GM23338 (cell line): ENCODE measurements around the gene FOXP1. TPM values are rescaled to one million over a fixed set of nuclear protein-coding genes. Genes with fewer than 3 reads are reported as not detected.

Source experiments
- ATAC-seq: fragments of 200-7000 bp; cut with Tn5 transposase; 3 replicates; pipeline ENCODE4 v1.9.1; 2020
- DNase-seq: peaks from one replicate; pipeline ENCODE4 v3.0.0-alpha.2; 2015; ENCODE audit warnings: low spot score
- H2AFZ ChIP-seq: fragments of 200-600 bp; sonication (generic); 2 replicates; pipeline ENCODE4 v1.8.0; 2016; ENCODE audit warnings: antibody characterized with exemption, mild to moderate bottlenecking, moderate library complexity
- H3F3A ChIP-seq: fragments of 200-600 bp; sonication (generic); replicated peaks from 2 replicates; pipeline ENCODE4 v1.8.0; 2017; ENCODE audit warnings: antibody characterized with exemption, mixed run types, low read depth
- H3K27ac ChIP-seq: fragments of 200-600 bp; sonication (generic); 2 replicates; pipeline ENCODE4 v1.6.1; 2016; ENCODE audit warnings: low read depth
- H3K27me3 ChIP-seq: fragments of 200-600 bp; sonication (generic); 2 replicates; pipeline ENCODE4 v1.8.0; 2016; ENCODE audit warnings: mild to moderate bottlenecking, mixed run types, moderate library complexity; ENCODE audit not compliant: insufficient read depth
- H3K36me3 ChIP-seq: fragments of 200-600 bp; sonication (generic); 2 replicates; pipeline ENCODE4 v1.8.0; 2016; ENCODE audit warnings: mild to moderate bottlenecking; ENCODE audit not compliant: insufficient read depth
- H3K4me1 ChIP-seq: fragments of 200-600 bp; sonication (generic); 2 replicates; pipeline ENCODE4 v1.8.0; 2016; ENCODE audit warnings: mild to moderate bottlenecking, moderate library complexity; ENCODE audit not compliant: insufficient read depth
- H3K4me2 ChIP-seq: fragments of 200-600 bp; sonication (generic); 2 replicates; pipeline ENCODE4 v1.7.1; 2017; ENCODE audit warnings: mixed run types
- H3K4me3 ChIP-seq: fragments of 200-600 bp; sonication (generic); 2 replicates; pipeline ENCODE4 v1.6.1; 2016; ENCODE audit warnings: mixed run types
- H3K79me2 ChIP-seq: fragments of 200-600 bp; sonication (generic); replicated peaks from 2 replicates; pipeline ENCODE4 v1.8.0; 2017; ENCODE audit warnings: mild to moderate bottlenecking; ENCODE audit not compliant: insufficient read depth
- H3K9me2 ChIP-seq: fragments of 200-600 bp; sonication (generic); 2 replicates; pipeline ENCODE4 v1.8.0; 2017; ENCODE audit not compliant: insufficient read depth
- H4K20me1 ChIP-seq: fragments of 200-600 bp; sonication (generic); replicated peaks from 2 replicates; pipeline ENCODE4 v1.8.0; 2017; ENCODE audit warnings: mild to moderate bottlenecking; ENCODE audit not compliant: insufficient read depth
- H3K27ac Mint-ChIP-seq: 2 replicates; pipeline ENCODE4 v1.8.0; 2020; ENCODE audit warnings: inconsistent platforms, mild to moderate bottlenecking, moderate library complexity, mixed read lengths
- H3K27me3 Mint-ChIP-seq: 3 replicates; pipeline ENCODE4 v1.8.0; 2022; ENCODE audit warnings: low read depth, mild to moderate bottlenecking, moderate library complexity, mixed read lengths, inconsistent platforms; ENCODE audit not compliant: insufficient read depth, poor library complexity
- H3K36me3 Mint-ChIP-seq: 3 replicates; pipeline ENCODE4 v1.8.0; 2021; ENCODE audit warnings: low read depth, mild to moderate bottlenecking, inconsistent platforms, moderate library complexity, mixed read lengths
- H3K4me1 Mint-ChIP-seq: 3 replicates; pipeline ENCODE4 v1.8.0; 2020; ENCODE audit warnings: mild to moderate bottlenecking, inconsistent platforms, mixed read lengths
- H3K4me3 Mint-ChIP-seq: 3 replicates; pipeline ENCODE4 v1.8.0; 2021; ENCODE audit warnings: moderate library complexity, mild to moderate bottlenecking, inconsistent platforms, mixed read lengths
- H3K9me3 Mint-ChIP-seq: 3 replicates; pipeline ENCODE4 v1.8.0; 2020; ENCODE audit warnings: moderate library complexity, mild to moderate bottlenecking, inconsistent platforms, mixed read lengths
- CREB1 ChIP-seq: fragments of 250-450 bp; sonication (Bioruptor Pico); IDR thresholded peaks from 2 replicates; pipeline ENCODE4 v1.5.0; 2020; ENCODE audit warnings: low read depth, mild to moderate bottlenecking, moderate library complexity
- CTCF ChIP-seq, 2 experiments: fragments of 200-600 bp in 1 of 2; sonication (generic) in 1 of 2; conservative IDR thresholded peaks; 2 replicates each; pipeline versions ENCODE4 v1.5.1 to v1.6.1; 2016 to 2017; ENCODE audit warnings: antibody characterized with exemption in 2 of 2, low read depth in 2 of 2, mild to moderate bottlenecking in 2 of 2, moderate library complexity in 1 of 2
- ETS1 ChIP-seq: IDR thresholded peaks from 2 replicates; pipeline ENCODE4 v1.6.1; 2016; ENCODE audit warnings: antibody characterized with exemption
- EZH2 ChIP-seq: fragments of 200-600 bp; sonication (generic); IDR thresholded peaks from one replicate; pipeline ENCODE4 v1.8.0; 2017; ENCODE audit warnings: antibody characterized with exemption, mild to moderate bottlenecking, low read depth; ENCODE audit not compliant: unreplicated experiment
- EZH2phosphoT487 ChIP-seq: fragments of 200-600 bp; sonication (generic); IDR thresholded peaks from one replicate; pipeline ENCODE4 v1.8.1; 2018; ENCODE audit warnings: antibody characterized with exemption; ENCODE audit not compliant: unreplicated experiment
- JUNB ChIP-seq: IDR thresholded peaks from one replicate; pipeline ENCODE4 v1.6.1; 2016; ENCODE audit warnings: antibody characterized with exemption; ENCODE audit not compliant: unreplicated experiment
- NANOG ChIP-seq: IDR thresholded peaks from 2 replicates; pipeline ENCODE4 v1.6.1; 2016; ENCODE audit warnings: antibody characterized with exemption, borderline replicate concordance
- POLR2AphosphoS5 ChIP-seq: IDR thresholded peaks from 2 replicates; pipeline ENCODE4 v1.6.1; 2016; ENCODE audit warnings: antibody characterized with exemption, low read depth
- REST ChIP-seq: IDR thresholded peaks from one replicate; pipeline ENCODE4 v1.6.1; 2018; ENCODE audit warnings: antibody characterized with exemption; ENCODE audit not compliant: unreplicated experiment
- STAT1 ChIP-seq: IDR thresholded peaks from one replicate; pipeline ENCODE4 v1.6.1; 2016; ENCODE audit warnings: antibody characterized with exemption; ENCODE audit not compliant: unreplicated experiment
- ZNF114 ChIP-seq: fragments of 250-450 bp; sonication (Bioruptor Pico); IDR thresholded peaks from 2 replicates; pipeline ENCODE4 v1.5.0; 2020; ENCODE audit warnings: mild to moderate bottlenecking, moderate library complexity
- ZNF331 ChIP-seq: fragments of 250-450 bp; sonication (Bioruptor Pico); IDR thresholded peaks from 2 replicates; pipeline ENCODE4 v1.5.0; 2020; ENCODE audit warnings: low read depth, mild to moderate bottlenecking, moderate library complexity
- ZNF462 ChIP-seq: fragments of 250-450 bp; sonication (Bioruptor Pico); IDR thresholded peaks from 2 replicates; pipeline ENCODE4 v1.5.0; 2020; ENCODE audit warnings: mild to moderate bottlenecking, moderate library complexity
- polyA plus RNA-seq: library from polyadenylated mRNA; unstranded; fragments of >200 nt; fragmentation: Nextera tagmentation; extraction: Ambion mirVana; gene quantifications from 2 replicates; pipeline ENCODE4 v1.2.1, GENCODE V29; 2016
- total RNA-seq: library from RNA; depleted of rRNA; stranded (reverse); fragments of >200 nt; shearing (Covaris generic); gene quantifications from 2 replicates; pipeline ENCODE4 v1.2.3, GENCODE V29; 2014

FOXP1 gene
- total and polyA plus RNA-seq, 2 experiments from 2014 or later, result 32.9 to 35.5 TPM

GRCh38 chr3:71002298-71002697, 581.2 kb downstream of the FOXP1 start:
- no peaks in the 10 kb centered on the region for H4K20me1 ChIP-seq
- Mint-ChIP-seq H3K9me3 (no peaks in the 10 kb centered on the region), H3K4me1 (peaks cover 28% of the 10 kb centered on the region), H3K4me3 (no peak overlapping the region), H3K27ac (no peak overlapping the region), H3K36me3 (no peaks in the 10 kb centered on the region), H3K27me3 (no peaks in the 10 kb centered on the region)
- no peak overlapping the region for H3K4me3 ChIP-seq
- TF ChIP-seq ZNF462 (no peak), NANOG (no peak), ETS1 (no peak), JUNB (no peak), EZH2phosphoT487 (no peak), CTCF (conservative IDR thresholded peaks at IDR 0.05; ENCODE audit: low read depth in 2 of 2) (no peak), ZNF114 (CRISPR knock-in tag) (no peak), REST (no peak), POLR2AphosphoS5 (no peak), STAT1 (no peak), ZNF331 (CRISPR knock-in tag) (no peak), CREB1 (CRISPR knock-in tag) (no peak), EZH2 (no peak)
- H3K4me1 ChIP-seq, result peaks cover 22% of the 10 kb centered on the region
- DNase-seq, result no peak
- no peak for ATAC-seq
- H3K27me3 ChIP-seq, result no peaks in the 10 kb centered on the region
- H3K36me3 ChIP-seq, result no peaks in the 10 kb centered on the region
- no peak overlapping the region for H2AFZ ChIP-seq
- no peak overlapping the region for H3K27ac ChIP-seq
- no peaks in the 10 kb centered on the region for H3K9me2 ChIP-seq
- H3K79me2 ChIP-seq, result no peaks in the 10 kb centered on the region
- H3F3A ChIP-seq, result no peaks in the 10 kb centered on the region
- no peak overlapping the region for H3K4me2 ChIP-seq
